HepG2 (cell line): Measurements from ENCODE around the gene CHMP6. TPM values are rescaled to one million over a fixed set of nuclear protein-coding genes. Genes with fewer than 3 reads are reported as not detected.
A peak's percentile ranks its signal among the peaks of the same experiment; 100 is the strongest.

Experiments
- ATAC-seq: fragments of 200-7000 bp; cut with Tn5 transposase; 3 replicates; pipeline ENCODE4 v1.9.1; 2020; ENCODE audit warnings: mild to moderate bottlenecking, moderate library complexity
- BruUV-seq: library from RNA; stranded (reverse); fragments of 400-500 nt; replicated peaks from 2 replicates; lab custom pipeline; 2021; lab: Mats Ljungman, UMichigan
- CTCF ChIA-PET: fragments of 300-600 bp; formaldehyde crosslinking; extraction: SDS; loops from one replicate; lab custom pipeline; 2021; ENCODE audit warnings: low total read pairs, inconsistent platforms, low intra/inter-chr PET ratio; lab: Yijun Ruan, JAX
- POLR2A ChIA-PET: fragments of 350-600 bp; sonication (Branson Sonifier 250); formaldehyde crosslinking; loops from one replicate; lab custom pipeline; 2020; ENCODE audit warnings: antibody characterized with exemption, inconsistent platforms; lab: Yijun Ruan, JAX
- DNase-seq: peaks from one replicate; pipeline ENCODE4 v3.0.0-alpha.2; 2015; ENCODE audit warnings: low spot score
- FAIRE-seq: peaks from 3 replicates; lab custom pipeline; 2011; peaks lifted over from hg19 to GRCh38; lab: Jason Lieb, UNC
- H2AFZ ChIP-seq: one replicate; pipeline ENCODE4 v1.6.1; 2011; ENCODE audit warnings: low read length, inconsistent platforms
- H3K27ac ChIP-seq: fragments of 300-600 bp; 3 replicates; pipeline ENCODE4 v1.8.0; 2011; ENCODE audit warnings: mixed run types, mild to moderate bottlenecking, mixed read lengths, low read length, inconsistent platforms; ENCODE audit not compliant: insufficient read depth; ENCODE audit errors: extremely low read length
- H3K27me3 ChIP-seq, 2 experiments: fragments of 200-600 bp in 1 of 2; 2 replicates in 1 of 2; 3 replicates in 1 of 2; pipeline versions ENCODE4 v1.6.0 to v1.8.0; 2011; ENCODE audit warnings: low read length in 2 of 2, mild to moderate bottlenecking in 2 of 2, moderate library complexity in 2 of 2, inconsistent platforms in 1 of 2; ENCODE audit not compliant: insufficient read depth in 2 of 2, control insufficient read depth in 1 of 2
- H3K36me3 ChIP-seq, 2 experiments: fragments of 200-600 bp in 1 of 2; replicated peaks in 1 of 2; 2 replicates in 1 of 2; 3 replicates in 1 of 2; pipeline versions ENCODE4 v1.5.1 to v1.8.0; 2011; ENCODE audit warnings: low read length in 2 of 2, inconsistent platforms in 1 of 2; ENCODE audit not compliant: insufficient read depth in 2 of 2, control insufficient read depth in 1 of 2
- H3K4me1 ChIP-seq: 2 replicates; pipeline ENCODE4 v1.5.1; 2012; ENCODE audit warnings: low read length, inconsistent platforms; ENCODE audit not compliant: insufficient read depth
- H3K4me2 ChIP-seq: 2 replicates; pipeline ENCODE4 v1.6.0; 2011; ENCODE audit warnings: low read depth, low read length, inconsistent platforms
- H3K4me3 ChIP-seq, 3 experiments: fragments of 200-600 bp in 1 of 3; sonication (generic), shearing (Covaris generic) in 1 of 3; replicated peaks in 1 of 3; 2 replicates each; pipeline ENCODE4 v1.5.1; 2011 to 2016; ENCODE audit warnings: low read length in 3 of 3, inconsistent platforms in 2 of 3, low read depth in 2 of 3, mild to moderate bottlenecking in 2 of 3, control low read depth in 1 of 3, mixed read lengths in 1 of 3; ENCODE audit not compliant: insufficient read depth in 1 of 3
- H3K79me2 ChIP-seq: one replicate; pipeline ENCODE4 v1.6.1; 2011; ENCODE audit warnings: low read length, inconsistent platforms; ENCODE audit not compliant: insufficient read depth
- H3K9ac ChIP-seq: 2 replicates; pipeline ENCODE4 v1.6.0; 2011; ENCODE audit warnings: mild to moderate bottlenecking, low read depth, low read length, inconsistent platforms; ENCODE audit not compliant: insufficient read depth
- H3K9me3 ChIP-seq: 2 replicates; pipeline ENCODE4 v1.5.1; 2012; ENCODE audit warnings: mild to moderate bottlenecking, low read length
- H4K20me1 ChIP-seq: 2 replicates; pipeline ENCODE4 v1.6.0; 2011; ENCODE audit warnings: inconsistent platforms, mild to moderate bottlenecking, low read length, moderate library complexity; ENCODE audit not compliant: insufficient read depth
- BORCS8-MEF2B ChIP-seq: sonication (generic); formaldehyde crosslinking; IDR thresholded peaks from 2 replicates; pipeline ENCODE4 v1.8.0; 2022; ENCODE audit warnings: mild to moderate bottlenecking, missing genetic modification reagents
- SNRNP70 ChIP-seq: fragments of 200-400 bp; formaldehyde crosslinking; IDR thresholded peaks from 2 replicates; pipeline ENCODE4 v1.6.1; 2017; ENCODE audit warnings: mild to moderate bottlenecking, low read depth, low read length, moderate library complexity
- WGBS: methylation state at CpG from one replicate; pipeline ENCODE4 v1.1.6; 2017; ENCODE audit warnings: low lambda C conversion rate; 5-methylcytosine and 5-hydroxymethylcytosine counted together
- in situ Hi-C: cut with HindIII; loops from 2 replicates; pipeline ENCODE4 v1.10.0; 2017; ENCODE audit warnings: low pct_unique_long_range_greater_than_20kb; ENCODE audit not compliant: extremely low pct_ligation_motif_present
- intact Hi-C: fragments of 100-400 bp; cut with micrococcal nuclease; formaldehyde crosslinking; loops from one replicate; pipeline ENCODE4 v1.10.0; 2022; ENCODE audit not compliant: unreplicated experiment
- polyA plus RNA-seq, 8 experiments: library from polyadenylated mRNA; depleted of rRNA in 3 of 8; stranded (reverse) in 7 of 8; unstranded in 1 of 8; fragments of >200 nt; fragmentation: Illumina TruSeq in 4 of 8; extraction: Trizol in 4 of 8; gene quantifications; 2 replicates each; pipeline versions ENCODE4 v1.2.1 to v1.2.3, GENCODE V29; 2011 to 2016; ENCODE audit warnings: low read depth in 4 of 8, missing spikeins in 1 of 8, mixed read lengths in 1 of 8; ENCODE audit not compliant: insufficient read depth in 1 of 8
- total RNA-seq, 5 experiments: library from RNA; depleted of rRNA; stranded (reverse); fragments of >200 nt; fragmentation: Illumina TruSeq; extraction: Trizol; gene quantifications; 2 replicates each; pipeline ENCODE4 v1.2.3, GENCODE V29; 2016; ENCODE audit warnings: low read depth in 1 of 5
- TF ChIP-seq, protein P1 (sequence below): sonication (generic); formaldehyde crosslinking; IDR thresholded peaks from 2 replicates; pipeline ENCODE4 v1.4.0; 2020; ENCODE audit warnings: missing genetic modification reagents
- TF ChIP-seq, protein P2 (sequence below): IDR thresholded peaks from 2 replicates; pipeline ENCODE4 v1.6.1; 2016; ENCODE audit warnings: missing compliant biosample characterization, missing genetic modification reagents, borderline replicate concordance
- TF ChIP-seq, protein P3 (sequence below): sonication (generic); formaldehyde crosslinking; IDR thresholded peaks from 2 replicates; pipeline ENCODE4 v1.5.1; 2020; ENCODE audit warnings: missing genetic modification reagents, mild to moderate bottlenecking, borderline replicate concordance
- TF ChIP-seq, protein P4 (sequence below): sonication (generic); formaldehyde crosslinking; IDR thresholded peaks from 2 replicates; pipeline ENCODE4 v1.9.0; 2022; ENCODE audit warnings: missing genetic modification reagents, mild to moderate bottlenecking, borderline replicate concordance

CHMP6 gene
- total and polyA plus RNA-seq, 2 of the 13 experiments (the other 11 are each of a cell fraction or from before 2014, with no cell fraction given) = 11.1 to 24.2 TPM

DNA sequence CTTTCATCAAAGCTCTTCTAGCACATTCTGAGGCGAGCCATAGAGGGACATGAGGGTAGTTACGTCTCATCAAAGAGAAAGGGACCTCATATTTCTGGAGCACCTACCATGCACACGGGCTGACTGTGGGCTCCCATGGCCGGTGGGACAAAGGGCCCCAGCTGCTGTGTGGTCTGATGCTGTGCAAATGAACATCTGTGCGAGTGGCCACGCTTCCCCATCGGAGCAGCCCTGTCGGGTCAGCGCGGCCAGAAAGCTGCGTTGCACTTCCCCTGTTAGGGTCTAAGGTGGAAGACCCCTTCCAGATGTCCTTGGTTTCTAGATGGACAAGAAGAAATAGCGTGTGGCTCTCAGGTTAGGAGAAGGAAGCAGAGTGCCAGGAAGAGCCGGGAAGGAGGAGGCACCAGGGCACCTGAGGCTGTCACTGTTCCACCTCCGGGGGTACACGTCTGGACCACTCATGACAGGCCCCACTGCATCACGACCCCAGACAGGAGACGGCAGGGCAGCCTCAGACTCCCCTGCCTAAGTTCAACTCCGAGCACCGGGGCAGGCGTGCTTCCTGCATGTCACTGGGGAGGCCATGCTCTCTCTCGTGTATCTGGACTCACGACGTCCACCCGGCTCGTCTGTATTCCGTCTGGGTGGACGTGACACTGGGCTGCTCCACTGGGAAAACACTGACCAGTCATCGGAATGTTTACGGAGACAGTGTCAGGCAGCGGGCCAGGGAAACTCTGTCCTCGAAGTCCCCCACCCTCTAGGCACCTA lies 34.8 kb downstream of the CHMP6 start (continued):
- no peak for TF ChIP-seq SNRNP70
- TF ChIP-seq, all 625 proteins: peak for 7

DNA sequence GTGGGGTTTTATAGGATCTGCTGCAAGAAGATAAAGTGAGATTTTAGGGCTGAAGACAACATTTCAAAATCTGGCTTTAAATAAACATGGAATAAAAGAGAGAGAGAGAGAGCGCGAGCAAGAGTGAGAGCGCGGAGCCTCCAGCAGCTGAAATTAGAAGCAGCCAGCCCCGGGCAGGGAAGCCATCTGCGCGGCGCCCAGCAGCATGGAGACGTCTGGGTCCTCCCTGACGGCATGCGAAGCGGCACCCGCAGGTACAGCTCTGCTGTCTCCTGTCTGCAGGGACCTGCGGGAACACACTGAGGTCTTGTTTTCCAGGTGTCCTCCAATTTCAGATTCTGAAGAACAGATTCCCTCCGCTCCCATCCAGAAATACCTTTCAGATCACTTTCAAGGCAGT lies 35.4 kb downstream of the CHMP6 start:
- WGBS = 64% methylated on average over 15 of the region's 15 CpGs
- CTCF ChIA-PET = no interaction called here
- FAIRE-seq (no peak), DNase-seq (no peak), ATAC-seq (no peak)
- no peak overlapping the region for H3K4me3 ChIP-seq
- no peak overlapping the region for H3K27ac ChIP-seq
- H3K4me2 ChIP-seq = no peak overlapping the region
- POLR2A ChIA-PET = no interaction called here
- no TSS peak for BruUV-seq
- no peaks in the 10 kb centered on the region for H4K20me1 ChIP-seq
- H3K36me3 ChIP-seq = no peaks in the 10 kb centered on the region
- peaks cover 76% of the 10 kb centered on the region for H3K4me1 ChIP-seq
- no peaks in the 10 kb centered on the region for H3K9me3 ChIP-seq
- TF ChIP-seq, protein P1, sequence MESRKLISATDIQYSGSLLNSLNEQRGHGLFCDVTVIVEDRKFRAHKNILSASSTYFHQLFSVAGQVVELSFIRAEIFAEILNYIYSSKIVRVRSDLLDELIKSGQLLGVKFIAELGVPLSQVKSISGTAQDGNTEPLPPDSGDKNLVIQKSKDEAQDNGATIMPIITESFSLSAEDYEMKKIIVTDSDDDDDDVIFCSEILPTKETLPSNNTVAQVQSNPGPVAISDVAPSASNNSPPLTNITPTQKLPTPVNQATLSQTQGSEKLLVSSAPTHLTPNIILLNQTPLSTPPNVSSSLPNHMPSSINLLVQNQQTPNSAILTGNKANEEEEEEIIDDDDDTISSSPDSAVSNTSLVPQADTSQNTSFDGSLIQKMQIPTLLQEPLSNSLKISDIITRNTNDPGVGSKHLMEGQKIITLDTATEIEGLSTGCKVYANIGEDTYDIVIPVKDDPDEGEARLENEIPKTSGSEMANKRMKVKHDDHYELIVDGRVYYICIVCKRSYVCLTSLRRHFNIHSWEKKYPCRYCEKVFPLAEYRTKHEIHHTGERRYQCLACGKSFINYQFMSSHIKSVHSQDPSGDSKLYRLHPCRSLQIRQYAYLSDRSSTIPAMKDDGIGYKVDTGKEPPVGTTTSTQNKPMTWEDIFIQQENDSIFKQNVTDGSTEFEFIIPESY (CRISPR knock-in tag) = peak; percentile 67
- TF ChIP-seq, protein P2, sequence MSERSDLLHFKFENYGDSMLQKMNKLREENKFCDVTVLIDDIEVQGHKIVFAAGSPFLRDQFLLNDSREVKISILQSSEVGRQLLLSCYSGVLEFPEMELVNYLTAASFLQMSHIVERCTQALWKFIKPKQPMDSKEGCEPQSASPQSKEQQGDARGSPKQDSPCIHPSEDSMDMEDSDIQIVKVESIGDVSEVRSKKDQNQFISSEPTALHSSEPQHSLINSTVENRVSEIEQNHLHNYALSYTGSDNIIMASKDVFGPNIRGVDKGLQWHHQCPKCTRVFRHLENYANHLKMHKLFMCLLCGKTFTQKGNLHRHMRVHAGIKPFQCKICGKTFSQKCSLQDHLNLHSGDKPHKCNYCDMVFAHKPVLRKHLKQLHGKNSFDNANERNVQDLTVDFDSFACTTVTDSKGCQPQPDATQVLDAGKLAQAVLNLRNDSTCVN (CRISPR knock-in tag) = no peak
- TF ChIP-seq, protein P3, sequence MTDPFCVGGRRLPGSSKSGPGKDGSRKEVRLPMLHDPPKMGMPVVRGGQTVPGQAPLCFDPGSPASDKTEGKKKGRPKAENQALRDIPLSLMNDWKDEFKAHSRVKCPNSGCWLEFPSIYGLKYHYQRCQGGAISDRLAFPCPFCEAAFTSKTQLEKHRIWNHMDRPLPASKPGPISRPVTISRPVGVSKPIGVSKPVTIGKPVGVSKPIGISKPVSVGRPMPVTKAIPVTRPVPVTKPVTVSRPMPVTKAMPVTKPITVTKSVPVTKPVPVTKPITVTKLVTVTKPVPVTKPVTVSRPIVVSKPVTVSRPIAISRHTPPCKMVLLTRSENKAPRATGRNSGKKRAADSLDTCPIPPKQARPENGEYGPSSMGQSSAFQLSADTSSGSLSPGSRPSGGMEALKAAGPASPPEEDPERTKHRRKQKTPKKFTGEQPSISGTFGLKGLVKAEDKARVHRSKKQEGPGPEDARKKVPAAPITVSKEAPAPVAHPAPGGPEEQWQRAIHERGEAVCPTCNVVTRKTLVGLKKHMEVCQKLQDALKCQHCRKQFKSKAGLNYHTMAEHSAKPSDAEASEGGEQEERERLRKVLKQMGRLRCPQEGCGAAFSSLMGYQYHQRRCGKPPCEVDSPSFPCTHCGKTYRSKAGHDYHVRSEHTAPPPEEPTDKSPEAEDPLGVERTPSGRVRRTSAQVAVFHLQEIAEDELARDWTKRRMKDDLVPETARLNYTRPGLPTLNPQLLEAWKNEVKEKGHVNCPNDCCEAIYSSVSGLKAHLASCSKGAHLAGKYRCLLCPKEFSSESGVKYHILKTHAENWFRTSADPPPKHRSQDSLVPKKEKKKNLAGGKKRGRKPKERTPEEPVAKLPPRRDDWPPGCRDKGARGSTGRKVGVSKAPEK = 0 out of 2 replicates have a peak, but pooled peaks have one; percentile 52
- TF ChIP-seq, protein P4, sequence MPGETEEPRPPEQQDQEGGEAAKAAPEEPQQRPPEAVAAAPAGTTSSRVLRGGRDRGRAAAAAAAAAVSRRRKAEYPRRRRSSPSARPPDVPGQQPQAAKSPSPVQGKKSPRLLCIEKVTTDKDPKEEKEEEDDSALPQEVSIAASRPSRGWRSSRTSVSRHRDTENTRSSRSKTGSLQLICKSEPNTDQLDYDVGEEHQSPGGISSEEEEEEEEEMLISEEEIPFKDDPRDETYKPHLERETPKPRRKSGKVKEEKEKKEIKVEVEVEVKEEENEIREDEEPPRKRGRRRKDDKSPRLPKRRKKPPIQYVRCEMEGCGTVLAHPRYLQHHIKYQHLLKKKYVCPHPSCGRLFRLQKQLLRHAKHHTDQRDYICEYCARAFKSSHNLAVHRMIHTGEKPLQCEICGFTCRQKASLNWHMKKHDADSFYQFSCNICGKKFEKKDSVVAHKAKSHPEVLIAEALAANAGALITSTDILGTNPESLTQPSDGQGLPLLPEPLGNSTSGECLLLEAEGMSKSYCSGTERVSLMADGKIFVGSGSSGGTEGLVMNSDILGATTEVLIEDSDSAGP (CRISPR knock-in tag) = peak; percentile 31; the same call in 1 of the 2 replicates
- no peak for TF ChIP-seq BORCS8-MEF2B (CRISPR knock-in tag)
- H3K9ac ChIP-seq = no peak overlapping the region
- in situ Hi-C loops = no loop called here
- intact Hi-C loops = no loop called here
- no peaks in the 10 kb centered on the region for H3K79me2 ChIP-seq
- no peak overlapping the region for H2AFZ ChIP-seq
- peaks cover 18 to 47% of the 10 kb centered on the region in 2 experiments; a peak in 4 of 5 replicates for H3K27me3 ChIP-seq
